Caco-2 (cell line): ENCODE measurements around the gene C14orf132. TPM values are rescaled to one million over a fixed set of nuclear protein-coding genes. Genes with fewer than 3 reads are reported as not detected.

Source experiments
- Bru-seq: library from RNA; stranded (reverse); fragments of 400-500 nt; gene quantifications from one replicate; lab custom pipeline; 2021; lab: Mats Ljungman, UMichigan
- BruChase-seq, 2 experiments: library from RNA; stranded (reverse); fragments of 400-500 nt; gene quantifications; one replicate each; lab custom pipeline; 2021; lab: Mats Ljungman, UMichigan
- BruUV-seq: library from RNA; stranded (reverse); fragments of 400-500 nt; replicated peaks from 2 replicates; lab custom pipeline; 2021; lab: Mats Ljungman, UMichigan
- CTCF ChIA-PET: fragments of 300-600 bp; sonication (Branson Sonifier 250); formaldehyde crosslinking; loops from one replicate; lab custom pipeline; 2022; ENCODE audit warnings: antibody characterized with exemption; lab: Charles Lee
- POLR2A ChIA-PET: fragments of 300-600 bp; sonication (Branson Sonifier 250); formaldehyde crosslinking; loops from one replicate; lab custom pipeline; 2022; ENCODE audit warnings: antibody characterized with exemption; lab: Charles Lee
- DNase-seq, 2 experiments: peaks; one replicate each; pipeline versions ENCODE4 v3.0.0 to v3.0.0-alpha.2; 2020 to 2022
- H3K27me3 ChIP-seq: replicated peaks from 2 replicates; pipeline ENCODE4 v1.6.0; 2011; ENCODE audit warnings: low read length; ENCODE audit not compliant: control insufficient read depth, insufficient read depth
- H3K36me3 ChIP-seq: 2 replicates; pipeline ENCODE4 v1.5.1; 2011; ENCODE audit warnings: low read length; ENCODE audit not compliant: control insufficient read depth, insufficient read depth
- H3K4me1 ChIP-seq: fragments of 250-450 bp; sonication (Bioruptor Pico); 2 replicates; pipeline ENCODE4 v1.5.1; 2020; ENCODE audit warnings: mild to moderate bottlenecking
- H3K4me3 ChIP-seq: 2 replicates; pipeline ENCODE4 v1.5.1; 2011; ENCODE audit warnings: low read depth, mild to moderate bottlenecking, control low read depth, low read length
- H3K9me3 ChIP-seq: fragments of 250-450 bp; sonication (Bioruptor Pico); 2 replicates; pipeline ENCODE4 v1.5.1; 2020; ENCODE audit warnings: mild to moderate bottlenecking, moderate library complexity
- H3K27ac Mint-ChIP-seq: one replicate; pipeline ENCODE4 v1.8.0; 2022; ENCODE audit warnings: mixed read lengths; ENCODE audit not compliant: unreplicated experiment
- H3K27me3 Mint-ChIP-seq: one replicate; pipeline ENCODE4 v1.8.0; 2022; ENCODE audit warnings: mixed read lengths; ENCODE audit not compliant: insufficient read depth, unreplicated experiment
- H3K36me3 Mint-ChIP-seq: one replicate; pipeline ENCODE4 v1.8.0; 2022; ENCODE audit warnings: mild to moderate bottlenecking, mixed read lengths; ENCODE audit not compliant: insufficient read depth, unreplicated experiment
- H3K4me1 Mint-ChIP-seq: one replicate; pipeline ENCODE4 v1.8.0; 2022; ENCODE audit warnings: low read depth, mixed read lengths; ENCODE audit not compliant: unreplicated experiment
- H3K4me3 Mint-ChIP-seq: one replicate; pipeline ENCODE4 v1.8.0; 2022; ENCODE audit warnings: mild to moderate bottlenecking, moderate library complexity, mixed read lengths; ENCODE audit not compliant: unreplicated experiment
- H3K9me3 Mint-ChIP-seq: one replicate; pipeline ENCODE4 v1.8.0; 2022; ENCODE audit warnings: mixed read lengths; ENCODE audit not compliant: unreplicated experiment
- CTCF ChIP-seq, 2 experiments: fragments of 200-600 bp in 1 of 2; IDR thresholded peaks; 1 replicate in 1 of 2; 2 replicates in 1 of 2; pipeline versions ENCODE4 v1.5.1 to v1.8.0; 2011 to 2022; ENCODE audit warnings: antibody characterized with exemption in 1 of 2, control low read depth in 1 of 2, inconsistent platforms in 1 of 2, low read depth in 1 of 2, low read length in 1 of 2, mild to moderate bottlenecking in 1 of 2, moderate library complexity in 1 of 2; ENCODE audit not compliant: insufficient read depth in 1 of 2, severe bottlenecking in 1 of 2, unreplicated experiment in 1 of 2
- intact Hi-C: fragments of 100-400 bp; cut with micrococcal nuclease; formaldehyde crosslinking; loops from one replicate; pipeline ENCODE4 v1.10.0; 2022; ENCODE audit not compliant: unreplicated experiment
- long read RNA-seq: library from polyadenylated mRNA; stranded (forward); transcript quantifications from one replicate; pipeline ENCODE4 v2.0.0, GENCODE V29; 2022
- total RNA-seq: library from RNA; stranded (reverse); gene quantifications from 2 replicates; pipeline ENCODE4 v1.2.3, GENCODE V29; 2022

The C14orf132 gene
- total RNA-seq, result 0.05 and 0.20 TPM in 2 replicates
- percentile 10 among the genes with signal in this experiment for Bru-seq, nascent RNA
- percentile 15 among the genes with signal in this experiment for BruChase-seq, experiment 1, labeled RNA remaining after a 2-hour chase
- BruChase-seq, experiment 2, labeled RNA remaining after a 6-hour chase, result percentile 15 among the genes with signal in this experiment
- long read RNA-seq, result 0 reads

- Mint-ChIP-seq H3K27me3 (peaks cover 18% of the 10 kb centered on the region), H3K4me3 (peak within 1 kb of the TSS; percentile 54), H3K9me3 (no peaks in the 10 kb centered on the region), H3K27ac (no peak within 1 kb of the TSS), H3K4me1 (no peaks in the 10 kb centered on the region), H3K36me3 (no peaks in the 10 kb centered on the region)
- no TSS peak for BruUV-seq
- H3K27me3 ChIP-seq, result no peaks in the 10 kb centered on the region; the same call in 1 of the 2 replicates
- H3K9me3 ChIP-seq, result no peaks in the 10 kb centered on the region
- no peaks in the 10 kb centered on the region for H3K36me3 ChIP-seq
- intact Hi-C loops, result no loop called here
- peak within 1 kb of the TSS; percentile 45 for H3K4me3 ChIP-seq
- DNase-seq, result peak in 1 of 2 experiments; percentile 19
- ChIA-PET POLR2A (no interaction called here), CTCF (interaction anchor here (0.7 kb wide), 1 partner anchor 727 kb away, joined by 9 read pairs; no protein-coding TSS in a partner anchor)
- no peak for TF ChIP-seq CTCF (IDR thresholded peaks at IDR 0.05; ENCODE audit: insufficient read depth in 1 of 2, low read depth in 1 of 2, low read length in 1 of 2, severe bottlenecking in 1 of 2, unreplicated experiment in 1 of 2)
- no peaks in the 10 kb centered on the region for H3K4me1 ChIP-seq
Observed at GRCh38 chr14:96038920-96039632, at the start of gene C14orf132. C14orf132 (plus strand) TSS chr14:96039362; CDS start chr14:96039501, 139 bp downstream.

- DNase-seq, result peak in 1 of 2 experiments; percentile 25
- Mint-ChIP-seq H3K27me3 (peaks cover 3% of the 10 kb centered on the region), H3K4me1 (no peaks in the 10 kb centered on the region), H3K27ac (no peak overlapping the region), H3K36me3 (no peaks in the 10 kb centered on the region), H3K9me3 (peaks cover 31% of the 10 kb centered on the region), H3K4me3 (no peak overlapping the region)
- CTCF ChIA-PET, result interaction anchor here (0.6 kb wide), 1 partner anchor 375 kb away, joined by 3 read pairs; no protein-coding TSS in a partner anchor
- no TSS peak for BruUV-seq
- H3K4me1 ChIP-seq, result no peaks in the 10 kb centered on the region
- no peak overlapping the region for H3K4me3 ChIP-seq
- no peaks in the 10 kb centered on the region for H3K36me3 ChIP-seq
- POLR2A ChIA-PET, result no interaction called here
- no peaks in the 10 kb centered on the region for H3K9me3 ChIP-seq
- no peaks in the 10 kb centered on the region for H3K27me3 ChIP-seq
- TF ChIP-seq CTCF (IDR thresholded peaks at IDR 0.05; ENCODE audit: insufficient read depth in 1 of 2, low read depth in 1 of 2, low read length in 1 of 2, severe bottlenecking in 1 of 2, unreplicated experiment in 1 of 2), result peak; percentile 76 to 79
- intact Hi-C loops, result loop anchor here (1.0 to 10.0 kb wide), 4 partner anchors 99 to 549 kb away; no protein-coding TSS in a partner anchor
Observed at GRCh38 chr14:95993768-95994592, 45.2 kb upstream of the C14orf132 start.

GRCh38 chr14:95994593-95994928, 44.6 kb upstream of the C14orf132 start:
- no peaks in the 10 kb centered on the region for H3K9me3 ChIP-seq
- Mint-ChIP-seq H3K27ac (no peak overlapping the region), H3K4me1 (no peaks in the 10 kb centered on the region), H3K4me3 (no peak overlapping the region), H3K27me3 (peaks cover 3% of the 10 kb centered on the region), H3K36me3 (no peaks in the 10 kb centered on the region), H3K9me3 (peaks cover 25% of the 10 kb centered on the region)
- BruUV-seq, result no TSS peak
- intact Hi-C loops, result loop anchor here (1.0 to 10.0 kb wide), 4 partner anchors 99 to 550 kb away; no protein-coding TSS in a partner anchor
- POLR2A ChIA-PET, result no interaction called here
- no peak overlapping the region for H3K4me3 ChIP-seq
- TF ChIP-seq CTCF (IDR thresholded peaks at IDR 0.05; ENCODE audit: insufficient read depth in 1 of 2, low read depth in 1 of 2, low read length in 1 of 2, severe bottlenecking in 1 of 2, unreplicated experiment in 1 of 2), result no peak
- H3K36me3 ChIP-seq, result no peaks in the 10 kb centered on the region
- H3K4me1 ChIP-seq, result no peaks in the 10 kb centered on the region
- H3K27me3 ChIP-seq, result no peaks in the 10 kb centered on the region
- CTCF ChIA-PET, result interaction anchor here (0.6 kb wide), 1 partner anchor 376 kb away, joined by 3 read pairs; no protein-coding TSS in a partner anchor
- no peak for DNase-seq
